GM18526 (cell line): Measurements from ENCODE around the gene PLEKHA1.

Experiments
- POLR2A ChIP-seq: IDR thresholded peaks from 3 replicates; pipeline ENCODE4 v1.6.1; 2011; ENCODE audit not compliant: insufficient read length; ENCODE audit errors: extremely low read depth

PLEKHA1 gene

GRCh38 chr10:122390271-122390670 lies 15.8 kb downstream of the PLEKHA1 start:
- no peak for TF ChIP-seq POLR2A

DNA sequence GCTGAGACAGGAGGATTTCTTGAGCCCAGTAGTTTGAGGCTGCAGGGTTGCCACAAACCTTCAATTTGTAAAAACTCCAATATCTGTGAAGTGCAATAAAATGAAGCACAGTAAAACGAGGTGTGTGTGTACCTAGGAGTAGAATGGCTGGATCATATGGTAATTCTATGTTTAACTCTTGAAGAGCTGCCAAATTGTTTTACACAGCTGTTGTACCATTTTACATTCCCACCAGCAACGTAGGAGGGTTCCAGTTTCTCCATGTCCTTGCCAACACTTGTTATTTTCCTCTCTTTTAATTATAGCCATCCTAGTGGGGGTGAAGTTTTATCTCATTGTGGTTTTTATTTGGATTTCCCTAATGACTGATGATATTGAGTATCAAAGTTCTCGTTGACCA lies 16.2 kb downstream of the PLEKHA1 start:
- TF ChIP-seq POLR2A = no peak

- no peak for TF ChIP-seq POLR2A
These were observed 17.4 kb downstream of the PLEKHA1 start for GRCh38 chr10:122391875-122392274.

- TF ChIP-seq POLR2A = no peak
These were observed 18.3 kb downstream of the PLEKHA1 start for GRCh38 chr10:122392835-122393234.

- TF ChIP-seq POLR2A = no peak
These were observed 18.8 kb downstream of the PLEKHA1 start for GRCh38 chr10:122393288-122393687.

DNA sequence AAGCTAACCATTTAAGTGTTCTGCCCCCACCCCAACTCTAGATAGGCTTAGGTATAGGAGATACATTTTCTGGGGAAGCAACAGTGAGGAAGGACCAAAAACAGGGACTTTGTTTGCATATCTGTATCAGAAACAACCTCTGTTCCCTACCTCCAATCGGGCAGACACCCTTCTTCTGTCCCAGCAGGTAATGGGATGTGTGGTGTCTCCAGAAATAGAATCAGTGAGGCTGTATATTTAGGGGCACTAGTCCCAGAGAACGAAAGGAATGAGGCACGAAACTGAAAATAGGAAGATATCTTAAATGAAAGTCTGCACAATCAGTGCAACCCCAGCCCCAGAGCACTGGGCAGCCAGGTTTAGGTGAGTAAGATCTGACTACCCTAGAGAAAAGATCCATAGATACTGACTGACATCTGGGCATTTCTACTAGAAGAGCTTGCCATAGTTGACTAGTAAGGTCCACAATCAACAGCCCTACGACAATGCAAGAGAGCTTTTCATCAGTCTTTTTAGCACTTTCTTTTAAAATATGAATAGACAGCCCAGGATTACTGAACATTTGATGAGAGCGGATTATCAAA lies 28.1 kb downstream of the PLEKHA1 start:
- no peak for TF ChIP-seq POLR2A

DNA sequence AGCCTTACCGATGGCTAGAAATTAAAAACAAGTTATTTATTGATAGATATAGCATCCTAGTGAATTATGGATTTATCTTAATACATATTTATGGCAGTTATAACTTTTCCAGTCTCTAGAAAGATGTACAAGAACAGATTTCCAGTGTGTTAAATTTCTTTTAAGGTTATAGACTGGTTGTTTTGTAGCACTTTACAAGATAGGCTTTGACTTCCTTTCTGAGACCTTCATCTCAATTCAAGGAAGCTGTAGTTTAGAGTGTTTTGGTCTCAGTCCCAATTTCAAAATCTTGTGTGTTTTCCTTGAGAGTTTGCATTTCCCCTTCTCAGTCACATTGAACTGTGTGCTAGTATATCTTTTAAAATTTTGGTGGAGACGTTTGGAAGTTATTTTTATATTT lies 30.1 kb downstream of the PLEKHA1 start:
- no peak for TF ChIP-seq POLR2A

GRCh38 chr10:122407375-122408125 lies 33.0 kb downstream of the PLEKHA1 start:
- TF ChIP-seq POLR2A = no peak

GRCh38 chr10:122413327-122413726 lies 38.8 kb downstream of the PLEKHA1 start:
- TF ChIP-seq POLR2A = no peak

DNA sequence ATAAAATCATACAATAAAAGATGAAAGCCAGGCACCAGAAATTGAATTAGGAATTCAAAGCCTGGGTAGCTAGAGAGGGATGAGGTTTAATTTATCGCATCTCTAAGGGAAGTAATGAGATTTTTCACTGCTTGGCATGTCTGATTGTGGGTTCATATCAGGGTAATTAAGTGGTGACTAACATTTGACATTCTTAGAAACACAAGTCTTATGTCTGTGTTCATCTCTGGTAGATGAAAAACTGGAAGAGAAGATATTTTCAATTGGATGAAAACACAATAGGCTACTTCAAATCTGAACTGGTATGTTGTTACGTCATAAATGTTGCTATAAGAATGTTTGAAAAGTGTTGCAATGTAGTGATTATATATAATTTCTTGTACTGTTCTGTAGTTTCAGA lies 43.2 kb downstream of the PLEKHA1 start:
- no peak for TF ChIP-seq POLR2A

DNA sequence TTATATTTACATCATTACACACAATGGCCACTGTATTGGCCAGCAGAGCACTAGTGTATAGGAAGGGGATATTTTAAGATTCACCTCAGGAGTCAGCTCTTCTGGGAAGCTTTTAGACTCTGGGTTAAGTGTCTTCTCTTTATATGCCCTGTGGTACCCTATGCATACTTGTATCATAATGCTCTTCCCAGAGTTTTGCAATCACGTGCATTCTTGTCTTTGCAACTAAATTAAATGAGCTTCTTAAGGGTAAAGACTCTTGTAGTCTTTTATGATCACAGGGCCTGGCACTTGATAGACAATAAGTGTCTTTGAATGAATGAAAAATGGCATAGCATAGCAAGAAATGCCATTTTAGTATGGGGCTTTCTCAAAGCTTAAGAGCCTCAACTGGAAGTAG lies 44.5 kb downstream of the PLEKHA1 start:
- TF ChIP-seq POLR2A = no peak

DNA sequence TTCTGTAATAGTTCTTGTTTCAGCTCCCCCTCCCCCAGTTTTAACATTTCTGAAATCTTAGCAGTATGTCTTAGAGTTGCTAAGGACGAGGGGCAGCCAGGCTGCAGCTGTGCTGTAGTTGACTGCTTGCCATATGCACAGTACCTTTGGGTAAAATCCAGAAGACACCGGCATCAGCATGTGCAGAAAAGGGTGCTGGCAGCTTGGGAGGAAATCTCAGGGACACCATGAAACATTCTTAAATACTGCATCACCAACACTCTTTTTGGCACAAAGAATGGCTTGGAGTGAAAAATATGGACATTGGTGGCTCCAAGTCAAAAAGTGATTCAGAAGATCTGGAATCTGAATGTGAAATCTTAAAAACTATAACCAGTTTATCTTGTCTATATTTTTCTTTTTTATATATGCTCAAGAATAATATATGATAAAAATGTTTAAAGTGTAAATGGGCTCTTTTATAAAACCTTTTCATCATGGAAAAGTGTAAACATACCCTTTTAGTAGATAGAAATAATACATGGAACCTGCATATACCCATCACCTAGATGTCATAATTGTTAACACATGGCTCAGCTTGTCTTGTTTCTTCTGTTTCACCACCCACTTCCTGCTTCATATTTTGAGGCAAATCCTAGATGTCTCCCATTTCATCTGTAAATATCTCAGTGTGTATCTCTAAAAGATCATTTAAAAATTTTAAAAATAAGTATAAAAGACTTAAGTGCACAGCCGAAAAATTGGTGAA lies 45.5 kb downstream of the PLEKHA1 start:
- no peak for TF ChIP-seq POLR2A

- no peak for TF ChIP-seq POLR2A
These were observed 46.1 kb downstream of the PLEKHA1 start for GRCh38 chr10:122420624-122421007.

- no peak for TF ChIP-seq POLR2A
These were observed 46.6 kb downstream of the PLEKHA1 start for GRCh38 chr10:122421054-122421625.

DNA sequence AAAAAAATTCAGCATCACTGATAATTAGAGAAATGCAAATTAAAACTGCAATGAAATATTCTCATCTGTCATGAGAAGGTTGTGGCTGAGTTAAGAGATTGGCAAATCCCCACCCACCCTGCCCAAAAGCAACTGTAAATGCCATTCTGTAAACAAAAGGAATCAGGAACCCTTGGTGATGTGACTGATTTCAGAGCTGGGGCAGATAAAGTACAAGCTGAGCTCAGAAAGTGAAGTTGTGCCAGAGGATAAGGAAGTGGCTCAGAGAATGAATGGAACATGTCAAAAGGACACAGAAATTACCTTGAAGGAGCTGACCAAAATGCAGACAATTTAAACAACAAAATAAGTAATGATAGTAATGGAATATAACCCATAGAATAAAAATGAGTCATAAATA lies 47.2 kb downstream of the PLEKHA1 start:
- TF ChIP-seq POLR2A = no peak
